IPS-15b (cell line): ENCODE results near the gene FAM171A1.

Experiments used
- H3K27me3 ChIP-seq: one replicate; pipeline ENCODE4 v1.6.1; 2013; ENCODE audit warnings: low read length; ENCODE audit not compliant: control insufficient read depth, insufficient read depth
- H3K36me3 ChIP-seq: one replicate; pipeline ENCODE4 v1.6.1; 2013; ENCODE audit warnings: low read length; ENCODE audit not compliant: control insufficient read depth, insufficient read depth
- H3K4me1 ChIP-seq: one replicate; pipeline ENCODE4 v1.6.1; 2013; ENCODE audit warnings: mild to moderate bottlenecking, low read length; ENCODE audit not compliant: control insufficient read depth, insufficient read depth
- H3K4me3 ChIP-seq: one replicate; pipeline ENCODE4 v1.5.1; 2013; ENCODE audit warnings: low read depth, low read length
- H3K9ac ChIP-seq: one replicate; pipeline ENCODE4 v1.6.1; 2013; ENCODE audit warnings: low read depth, mild to moderate bottlenecking, low read length
- H3K9me3 ChIP-seq: one replicate; pipeline ENCODE4 v1.6.1; 2013; ENCODE audit warnings: mild to moderate bottlenecking, low read length; ENCODE audit not compliant: control insufficient read depth, insufficient read depth

FAM171A1 gene

GRCh38 chr10:15183689-15184481 lies 187.2 kb downstream of the FAM171A1 start:
- H3K4me3 ChIP-seq: no peak overlapping the region
- H3K9me3 ChIP-seq: no peaks in the 10 kb centered on the region
- no peaks in the 10 kb centered on the region for H3K27me3 ChIP-seq
- no peaks in the 10 kb centered on the region for H3K4me1 ChIP-seq
- H3K36me3 ChIP-seq: no peaks in the 10 kb centered on the region
- no peak overlapping the region for H3K9ac ChIP-seq

GRCh38 chr10:15182540-15183207 lies 188.4 kb downstream of the FAM171A1 start:
- Histone ChIP-seq H3K9ac (no peak overlapping the region), H3K9me3 (no peaks in the 10 kb centered on the region), H3K4me3 (no peak overlapping the region), H3K36me3 (no peaks in the 10 kb centered on the region), H3K27me3 (no peaks in the 10 kb centered on the region), H3K4me1 (no peaks in the 10 kb centered on the region)

- Histone ChIP-seq H3K4me3 (no peak overlapping the region), H3K9me3 (no peaks in the 10 kb centered on the region), H3K27me3 (no peaks in the 10 kb centered on the region), H3K4me1 (no peaks in the 10 kb centered on the region), H3K36me3 (no peaks in the 10 kb centered on the region), H3K9ac (no peak overlapping the region)
These were observed 189.4 kb downstream of the FAM171A1 start for GRCh38 chr10:15181576-15182156.

GRCh38 chr10:15180736-15181135 lies 190.4 kb downstream of the FAM171A1 start:
- Histone ChIP-seq H3K4me3 (no peak overlapping the region), H3K9ac (no peak overlapping the region), H3K4me1 (no peaks in the 10 kb centered on the region), H3K36me3 (no peaks in the 10 kb centered on the region), H3K9me3 (no peaks in the 10 kb centered on the region), H3K27me3 (no peaks in the 10 kb centered on the region)

DNA sequence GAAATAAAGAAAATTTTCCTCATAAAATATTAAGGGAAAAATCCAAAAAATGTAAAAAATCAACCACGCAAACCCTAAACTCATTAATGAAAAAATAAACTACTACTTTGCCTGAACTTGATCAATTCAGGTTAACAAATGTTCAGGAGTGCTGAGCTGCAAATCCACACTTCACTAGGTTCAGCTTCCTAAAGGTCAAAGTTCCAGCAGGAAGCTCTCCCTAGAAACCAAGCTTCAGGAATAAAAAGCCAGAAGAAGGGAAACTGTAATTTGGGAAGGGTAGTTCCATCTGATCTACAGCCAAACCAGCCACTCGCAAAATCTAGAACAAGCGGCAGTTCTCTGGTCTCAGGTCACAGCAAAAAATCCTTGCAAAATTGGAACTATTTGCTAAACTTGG lies 194.8 kb downstream of the FAM171A1 start:
- no peaks in the 10 kb centered on the region for H3K27me3 ChIP-seq
- H3K36me3 ChIP-seq: no peaks in the 10 kb centered on the region
- no peaks in the 10 kb centered on the region for H3K4me1 ChIP-seq
- H3K9me3 ChIP-seq: no peaks in the 10 kb centered on the region
- H3K9ac ChIP-seq: no peak overlapping the region
- no peak overlapping the region for H3K4me3 ChIP-seq

GRCh38 chr10:15175587-15175986 lies 195.5 kb downstream of the FAM171A1 start:
- H3K4me1 ChIP-seq: no peaks in the 10 kb centered on the region
- no peaks in the 10 kb centered on the region for H3K9me3 ChIP-seq
- no peak overlapping the region for H3K4me3 ChIP-seq
- no peaks in the 10 kb centered on the region for H3K36me3 ChIP-seq
- H3K27me3 ChIP-seq: no peaks in the 10 kb centered on the region
- H3K9ac ChIP-seq: no peak overlapping the region

GRCh38 chr10:15172306-15172840 lies 198.7 kb downstream of the FAM171A1 start:
- Histone ChIP-seq H3K36me3 (no peaks in the 10 kb centered on the region), H3K4me1 (no peaks in the 10 kb centered on the region), H3K4me3 (no peak overlapping the region), H3K9ac (no peak overlapping the region), H3K9me3 (no peaks in the 10 kb centered on the region), H3K27me3 (peaks cover 8% of the 10 kb centered on the region)

DNA sequence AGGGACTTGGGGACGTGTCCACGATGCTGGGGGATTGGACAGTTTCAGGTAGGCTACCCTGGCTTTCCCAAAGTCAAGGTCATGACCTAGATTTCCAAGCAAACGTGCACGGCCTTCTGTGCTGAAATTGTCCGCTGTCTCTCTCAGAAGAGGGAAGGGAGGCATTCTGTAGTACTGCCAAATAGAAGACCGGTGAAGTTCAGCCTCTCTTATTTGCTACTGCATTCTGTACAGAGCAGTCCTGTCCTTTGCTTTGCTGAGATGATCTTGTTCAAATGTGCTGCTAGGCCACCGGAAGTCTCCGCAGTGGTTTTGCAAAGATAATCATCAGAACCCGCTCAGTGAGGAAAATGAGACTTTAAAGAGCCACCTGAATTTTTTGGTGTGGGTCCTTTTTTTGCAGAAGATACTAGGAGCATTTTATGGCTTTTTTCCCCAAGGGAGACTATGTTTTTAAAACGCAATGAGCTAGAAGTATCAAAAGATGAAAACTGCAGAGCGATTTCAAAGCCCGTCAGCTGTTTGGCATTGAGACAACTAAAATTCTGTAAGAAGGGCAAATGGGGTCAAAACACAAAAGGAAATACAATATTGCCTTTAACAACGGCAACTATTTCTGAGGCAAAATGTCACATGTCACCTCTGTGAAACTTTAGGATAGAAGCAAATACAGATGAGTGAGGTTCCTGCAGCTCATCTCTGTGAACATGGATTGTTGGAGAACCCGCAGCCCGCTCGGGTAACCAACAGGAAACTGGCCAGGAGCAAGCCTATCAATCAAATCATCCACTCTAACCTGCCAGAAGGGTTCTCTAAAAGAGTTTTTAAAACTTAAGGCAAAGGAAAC lies 201.3 kb downstream of the FAM171A1 start:
- Histone ChIP-seq H3K4me3 (no peak overlapping the region), H3K27me3 (peaks cover 8% of the 10 kb centered on the region), H3K4me1 (peaks cover 9% of the 10 kb centered on the region), H3K9ac (no peak overlapping the region), H3K36me3 (no peaks in the 10 kb centered on the region), H3K9me3 (no peaks in the 10 kb centered on the region)

GRCh38 chr10:15168786-15169554 lies 202.1 kb downstream of the FAM171A1 start:
- peaks cover 9% of the 10 kb centered on the region for H3K4me1 ChIP-seq
- H3K9me3 ChIP-seq: no peaks in the 10 kb centered on the region
- no peaks in the 10 kb centered on the region for H3K36me3 ChIP-seq
- no peak overlapping the region for H3K9ac ChIP-seq
- peaks cover 8% of the 10 kb centered on the region for H3K27me3 ChIP-seq
- peak overlapping the region; percentile 37 for H3K4me3 ChIP-seq

GRCh38 chr10:15168291-15168785 lies 202.8 kb downstream of the FAM171A1 start, which contains the start of gene NMT2:
TSS of gene NMT2 (minus strand) at chr10:15168693. CDS start at chr10:15168612, 81 bp downstream.
- H3K36me3 ChIP-seq: no peaks in the 10 kb centered on the region
- H3K9ac ChIP-seq: no peak within 1 kb of the TSS
- H3K27me3 ChIP-seq: peaks cover 8% of the 10 kb centered on the region
- H3K4me1 ChIP-seq: peaks cover 9% of the 10 kb centered on the region
- H3K9me3 ChIP-seq: no peaks in the 10 kb centered on the region
- H3K4me3 ChIP-seq: peak within 1 kb of the TSS; percentile 81
